ELR (cell line): ENCODE data around the gene ACOXL.

Experiments used
- DNase-seq: peaks from one replicate; pipeline ENCODE4 v3.0.0-alpha.2; 2015; ENCODE audit warnings: low read depth

Gene ACOXL

DNA sequence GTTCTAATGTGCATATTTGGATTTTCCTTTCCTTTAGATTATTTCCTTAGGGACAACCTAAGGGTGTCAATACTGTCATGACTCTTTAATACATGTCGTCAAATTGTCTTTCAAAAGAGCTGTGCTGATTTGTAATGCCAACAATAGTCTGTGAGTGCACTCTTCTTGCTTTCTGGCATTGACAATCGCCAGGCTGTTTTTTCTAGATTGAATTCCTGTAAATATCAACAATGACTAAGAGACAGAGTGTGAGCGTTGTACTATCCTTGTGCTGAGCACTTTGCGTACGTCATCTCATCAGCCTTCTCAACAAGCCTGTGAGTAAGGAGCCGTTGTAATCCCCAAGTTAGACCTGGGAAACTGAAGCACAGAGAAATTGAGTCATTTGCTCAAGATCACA is 96.0 kb downstream of the ACOXL start:
- no peak for DNase-seq

DNA sequence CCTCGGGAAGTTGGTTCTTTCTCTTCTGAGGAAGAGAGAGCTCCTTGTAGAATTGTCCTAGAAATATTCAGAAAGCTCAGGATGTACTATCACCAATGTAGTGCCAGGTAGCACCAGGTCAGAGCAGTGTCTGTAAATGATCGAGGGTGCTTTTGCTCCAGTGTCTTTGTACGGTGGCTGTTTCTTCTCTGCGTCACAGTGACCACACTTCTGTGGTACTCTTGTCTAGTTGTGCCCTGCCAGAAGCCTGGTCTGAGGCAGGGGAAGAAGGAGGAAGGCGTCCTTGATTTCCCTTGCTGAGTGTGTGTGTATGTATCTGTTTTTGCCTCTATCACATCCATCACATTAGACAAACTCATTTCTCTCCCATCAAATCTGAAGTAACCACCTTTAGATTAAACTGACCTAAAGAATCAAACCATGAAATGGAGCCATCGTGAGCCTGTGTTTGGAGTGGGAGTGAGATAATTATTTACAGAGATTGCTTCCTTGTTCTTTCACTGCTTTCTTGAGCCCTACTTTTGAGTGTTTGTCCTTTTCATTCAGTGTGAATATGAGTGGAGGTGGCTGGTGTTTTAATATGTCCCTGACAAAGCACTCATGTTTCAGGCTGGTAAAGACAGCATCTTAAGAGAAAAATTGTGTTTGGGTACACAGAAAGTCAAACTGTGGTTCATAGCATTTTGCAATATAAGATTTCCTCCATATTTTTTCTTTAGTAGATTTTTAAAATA is 97.2 kb downstream of the ACOXL start:
- DNase-seq = no peak

DNA sequence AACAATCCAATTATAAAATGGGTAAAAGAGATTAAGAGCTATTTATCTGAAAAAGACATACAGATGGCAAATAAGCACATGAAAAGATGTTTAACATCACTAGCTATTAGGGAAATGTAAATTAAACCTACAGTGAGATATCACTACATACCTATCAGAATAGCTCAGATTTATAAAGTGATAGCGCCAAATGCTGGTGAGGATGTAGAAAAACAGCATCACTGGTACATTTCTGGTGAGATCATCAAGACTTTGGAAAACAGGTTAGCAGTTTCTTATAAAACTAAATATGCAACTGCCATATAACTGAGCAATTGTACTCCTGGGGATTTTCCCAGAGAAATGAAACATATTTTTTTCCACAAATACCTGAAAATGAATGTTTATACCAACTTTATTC is 100.4 kb downstream of the ACOXL start:
- peak; percentile 5 for DNase-seq

DNA sequence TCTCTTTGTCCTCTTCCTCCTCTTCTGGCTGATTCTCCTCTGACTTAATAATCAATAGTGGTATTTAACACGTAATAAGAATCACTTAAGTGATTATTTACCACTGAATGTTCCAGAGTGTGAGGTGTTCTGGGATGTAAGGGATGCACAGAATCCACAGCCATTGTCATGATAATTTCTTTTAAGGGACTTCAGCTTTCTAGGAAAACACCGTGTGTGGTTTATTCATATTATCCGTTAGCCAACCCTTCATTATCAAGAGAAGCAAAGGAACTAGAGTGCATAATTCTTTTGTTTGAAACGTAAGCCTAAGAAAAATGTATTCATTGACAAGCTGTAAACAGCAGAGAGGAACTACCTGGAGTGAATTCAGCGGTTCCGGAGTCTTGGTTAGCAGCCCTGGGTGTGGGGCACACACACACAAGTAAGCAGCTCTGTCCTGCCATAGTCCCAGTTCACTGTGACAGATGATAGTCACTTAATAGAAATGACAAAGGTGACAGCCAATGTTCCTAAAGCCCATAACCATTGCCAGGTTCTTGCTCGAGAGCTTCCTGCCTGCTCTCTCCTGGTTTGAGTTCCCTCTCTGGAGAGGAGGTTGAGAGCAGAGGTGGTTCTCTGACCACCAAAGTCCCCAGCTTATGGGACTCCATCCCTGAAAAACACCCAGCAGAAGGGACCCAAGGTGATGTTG is 101.9 kb downstream of the ACOXL start:
- no peak for DNase-seq

DNA sequence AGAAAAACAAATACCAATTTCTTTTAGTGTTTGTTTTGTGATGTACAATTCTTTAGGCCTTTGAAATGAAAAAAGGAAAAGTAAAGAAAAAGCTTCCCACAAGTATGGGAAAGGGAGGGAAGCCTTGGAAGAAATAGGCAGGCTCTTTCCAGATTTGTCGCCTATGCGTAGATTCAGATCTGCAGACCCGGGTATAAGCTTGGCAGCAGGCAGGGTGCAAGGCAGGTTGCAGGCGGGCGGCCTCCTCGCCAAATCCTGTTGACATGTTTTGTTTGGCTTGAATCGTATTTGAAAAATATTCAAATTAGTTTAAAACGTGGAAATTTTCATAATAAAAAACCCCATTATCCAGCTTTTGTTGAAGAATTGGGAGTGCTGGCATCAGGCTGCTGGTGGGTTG is 104.3 kb downstream of the ACOXL start:
- no peak for DNase-seq

DNA sequence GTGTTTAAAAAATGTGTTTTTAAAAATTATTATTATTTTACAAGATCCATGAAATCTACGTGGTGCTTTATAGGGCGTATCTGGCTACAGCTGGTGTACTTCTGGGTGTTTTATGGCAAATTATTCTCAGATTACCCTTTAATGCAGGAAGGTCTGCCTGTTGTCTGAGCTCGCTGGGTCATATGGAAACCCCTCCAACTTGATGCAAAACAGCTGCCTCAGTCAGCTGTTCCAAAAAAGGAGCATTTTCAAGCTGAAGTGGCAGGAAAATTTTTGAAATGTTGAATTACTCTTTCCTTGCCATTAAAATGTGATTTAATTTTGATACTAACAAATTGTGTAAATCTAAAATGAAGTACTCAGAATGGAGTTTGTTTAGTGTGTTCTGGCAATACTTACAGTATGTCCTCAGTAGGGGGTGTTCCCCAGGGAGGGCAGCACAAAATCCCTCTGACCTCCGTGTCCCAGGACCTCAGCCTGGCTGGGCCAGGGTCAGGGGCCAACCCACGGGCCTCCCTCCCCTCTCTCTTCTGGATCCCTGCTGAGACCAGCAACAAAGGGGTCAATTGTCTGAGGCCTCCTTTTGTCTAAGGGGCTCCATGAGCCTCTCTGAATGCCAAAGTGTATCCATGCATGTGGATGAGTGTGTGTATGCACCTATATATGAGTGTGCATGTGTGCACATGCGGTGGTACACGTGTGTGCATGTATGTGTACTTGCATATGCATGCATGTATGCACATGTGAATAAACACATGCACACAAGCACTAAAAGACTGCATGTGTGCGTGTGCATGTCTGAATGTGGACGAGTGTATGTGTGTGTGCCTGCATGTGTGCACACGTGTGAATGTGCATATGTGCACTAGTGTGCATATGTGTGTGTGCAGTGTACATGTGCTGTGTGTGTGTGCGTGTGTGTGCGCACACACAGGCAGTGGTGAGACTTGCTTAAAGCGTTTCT is 105.4 kb downstream of the ACOXL start:
- no peak for DNase-seq

DNA sequence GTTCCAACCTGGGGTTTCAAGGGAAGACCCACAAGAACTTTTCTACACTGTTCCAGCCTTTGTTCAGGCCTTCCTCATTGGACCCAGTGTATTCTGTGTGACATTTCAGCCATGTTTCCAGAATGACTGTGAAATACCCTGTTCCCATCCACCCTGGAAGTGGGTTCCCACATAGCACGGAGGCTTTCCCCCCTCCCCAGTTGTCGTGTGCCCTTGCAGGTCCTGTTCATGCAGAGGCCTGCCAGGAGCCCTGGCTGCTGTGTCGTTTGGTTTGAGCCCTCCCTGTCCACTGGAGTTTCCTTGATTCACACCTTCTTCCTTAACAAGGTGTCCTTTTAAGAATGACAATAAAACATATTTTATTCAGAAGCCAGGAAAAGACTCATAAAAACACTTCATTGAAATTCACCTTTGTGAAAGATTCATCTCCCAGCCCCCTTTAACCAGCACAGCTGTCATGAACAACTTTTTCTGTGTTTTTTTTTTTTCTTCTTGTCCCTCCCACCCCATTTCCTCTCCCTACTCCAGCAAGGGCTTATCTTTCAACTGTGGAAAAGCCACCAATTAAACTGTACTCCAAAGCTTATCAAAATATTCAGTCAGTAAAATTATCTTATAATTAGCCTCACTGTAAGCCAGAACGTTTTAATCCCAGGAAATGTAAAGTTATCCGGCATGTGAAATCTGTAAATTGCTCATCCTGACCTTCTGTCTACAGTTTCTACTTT is 106.4 kb downstream of the ACOXL start:
- DNase-seq = no peak

DNA sequence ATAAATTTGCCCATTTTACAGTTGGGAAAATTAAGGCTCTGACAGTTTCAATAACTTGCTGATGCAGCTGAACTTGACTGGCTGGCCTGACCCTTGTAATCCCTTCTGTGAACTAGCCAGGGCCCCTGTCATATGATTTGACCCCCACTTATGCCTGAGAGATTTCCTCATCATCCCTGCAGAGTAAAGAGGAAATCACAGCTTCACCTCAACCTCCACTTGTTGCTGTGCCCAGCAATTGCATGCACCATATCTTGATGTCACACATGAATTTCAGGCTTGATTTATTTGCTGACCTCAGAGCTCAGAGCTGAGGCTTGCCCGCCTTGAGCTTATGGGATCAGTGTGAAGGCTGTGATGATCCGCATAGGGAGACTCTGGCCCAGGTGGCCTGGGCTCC is 108.1 kb downstream of the ACOXL start:
- DNase-seq = no peak

DNA sequence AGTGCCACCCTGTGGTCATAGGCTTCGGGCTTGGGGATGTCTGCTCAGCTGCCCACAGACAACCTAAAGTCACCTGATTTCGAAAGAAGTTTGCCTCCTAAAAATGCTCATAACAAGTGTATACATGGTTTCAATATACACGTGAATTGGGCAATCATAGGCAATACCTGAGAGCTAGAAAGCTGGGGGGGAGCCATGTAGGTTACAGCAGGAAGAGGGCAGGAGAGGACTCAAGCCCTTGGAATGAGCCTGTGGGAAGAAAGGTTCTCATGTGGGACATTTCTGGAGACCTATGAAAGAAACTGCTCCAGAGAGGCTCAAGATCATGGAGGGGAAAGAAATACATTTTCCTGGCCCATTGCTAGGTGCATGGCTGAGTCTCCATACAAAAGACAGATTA is 109.7 kb downstream of the ACOXL start:
- no peak for DNase-seq

DNA sequence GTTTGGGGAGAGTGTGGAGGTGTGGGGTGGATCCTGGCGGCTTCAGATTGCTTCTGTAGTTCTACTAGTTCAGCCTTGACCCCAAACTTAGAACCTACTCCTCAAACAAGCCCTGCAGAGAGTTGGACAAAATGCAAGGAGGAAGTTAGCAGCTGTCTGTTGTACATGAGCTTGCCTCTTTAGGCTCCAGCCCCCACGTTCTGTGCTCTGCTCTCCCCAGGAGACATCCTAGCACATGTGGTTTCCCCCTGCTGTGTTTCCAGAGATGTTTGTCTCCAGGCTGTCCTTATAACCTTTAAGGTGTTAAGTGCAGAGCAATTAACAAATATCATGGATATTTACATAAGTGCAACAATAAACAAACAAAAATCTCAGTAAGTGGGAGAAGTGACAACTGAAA is 111.1 kb downstream of the ACOXL start:
- DNase-seq = no peak

DNA sequence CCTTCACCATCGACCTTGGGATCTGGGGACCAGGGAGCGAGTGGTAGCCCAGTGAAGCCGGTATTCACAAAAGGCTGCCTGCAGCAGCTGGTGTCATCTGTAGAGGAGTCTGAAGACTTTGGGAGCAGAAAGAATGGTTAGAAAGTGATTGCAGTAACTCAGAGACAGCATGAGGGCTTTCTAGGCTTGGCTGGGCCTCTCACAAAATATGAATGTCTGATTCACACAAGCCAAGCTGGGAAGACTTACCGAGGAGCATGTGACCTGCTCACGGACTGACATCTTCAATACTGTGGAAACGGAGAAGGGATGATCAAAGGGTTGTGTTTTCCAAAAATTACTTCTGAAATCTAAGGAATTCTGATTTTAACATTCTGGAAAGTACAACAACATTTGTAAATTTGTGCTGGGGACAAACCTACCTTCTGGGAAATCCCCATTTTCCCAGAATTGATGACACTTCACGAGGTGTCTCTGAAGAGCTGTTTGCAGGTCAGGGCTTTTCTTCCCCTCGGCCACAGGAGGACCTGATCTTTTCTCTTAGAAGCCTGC is 111.7 kb downstream of the ACOXL start:
- no peak for DNase-seq

DNA sequence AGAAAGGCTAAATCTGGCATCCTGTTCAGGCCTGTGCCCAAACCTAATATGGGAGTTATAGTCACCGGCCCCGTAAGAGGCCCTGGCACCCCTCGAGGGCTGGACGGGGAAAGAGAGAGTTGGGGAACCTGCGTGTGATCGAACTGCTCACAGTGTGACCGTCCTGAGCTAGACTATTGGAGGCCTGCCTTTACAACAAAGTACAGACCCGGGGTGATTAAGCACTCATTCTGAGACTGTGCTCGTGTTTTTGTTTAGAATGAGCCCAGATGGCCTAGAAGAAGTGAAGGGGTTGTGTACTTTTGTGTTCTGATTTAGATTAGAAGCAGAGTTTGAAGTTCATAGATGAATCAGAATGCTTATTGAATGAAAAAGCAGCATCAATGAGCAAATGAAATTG is 115.3 kb downstream of the ACOXL start:
- no peak for DNase-seq

DNA sequence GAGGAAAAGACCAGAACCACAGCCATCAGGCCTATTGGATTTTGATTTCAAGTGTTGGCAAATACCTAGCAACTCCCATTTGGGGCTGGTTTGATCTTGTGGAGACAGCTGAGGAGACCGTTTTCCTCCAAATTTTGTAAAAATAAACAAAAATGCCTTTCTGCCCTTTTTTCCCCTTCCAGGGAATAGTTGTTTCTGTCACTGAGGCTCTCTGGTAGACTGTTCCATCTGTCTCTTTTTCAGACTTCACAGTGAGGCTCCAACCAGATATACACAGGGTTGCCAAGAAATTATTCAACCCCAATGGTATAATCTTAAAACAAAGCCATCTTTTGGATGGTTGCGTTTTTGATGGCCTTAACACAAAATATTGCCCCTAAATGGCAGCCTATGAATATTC is 115.7 kb downstream of the ACOXL start:
- no peak for DNase-seq

DNA sequence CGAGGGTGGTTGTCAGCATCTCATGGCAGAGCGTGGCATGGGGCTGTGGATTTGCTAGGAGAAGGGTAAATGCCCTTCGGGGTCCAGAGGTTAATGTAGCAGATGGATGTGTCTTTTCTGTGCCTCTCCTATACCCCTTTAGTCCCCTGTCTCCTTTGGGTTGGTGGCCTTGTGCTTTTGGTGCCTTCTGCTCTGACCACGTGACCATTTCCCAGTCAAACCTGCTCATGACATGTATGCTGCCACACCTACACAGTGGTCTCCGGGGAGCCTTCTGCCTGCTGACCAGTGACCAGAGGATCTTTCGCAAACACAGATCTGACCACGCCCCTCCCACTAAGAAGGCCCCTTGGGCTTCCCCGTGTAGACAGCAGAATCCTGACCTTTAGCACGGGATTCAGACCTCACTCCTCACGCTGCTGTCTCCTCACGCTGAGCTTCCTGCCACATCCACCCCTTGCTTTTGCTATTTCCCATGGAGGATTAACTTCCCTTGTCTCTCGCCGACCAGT is 116.2 kb downstream of the ACOXL start:
- no peak for DNase-seq

DNA sequence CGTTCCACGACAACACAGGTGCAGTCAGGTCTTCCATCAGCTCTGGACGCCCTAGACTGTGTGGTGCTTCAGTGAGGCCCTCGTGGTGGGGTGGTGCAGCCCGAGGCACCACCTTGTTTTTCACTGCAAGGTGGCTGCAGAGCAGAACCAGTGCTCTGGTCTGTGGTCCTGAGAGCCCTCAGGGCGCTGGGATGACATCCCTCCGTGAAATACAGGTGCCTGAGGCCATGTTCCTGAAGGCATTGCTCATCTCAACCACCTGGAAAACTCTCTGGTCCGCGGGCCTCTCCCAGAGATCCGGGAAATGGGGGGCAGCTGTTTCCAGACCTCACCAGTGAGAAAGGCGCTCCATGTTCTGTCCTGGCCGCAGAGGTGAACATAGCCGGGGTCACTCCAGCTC is 119.2 kb downstream of the ACOXL start:
- no peak for DNase-seq

DNA sequence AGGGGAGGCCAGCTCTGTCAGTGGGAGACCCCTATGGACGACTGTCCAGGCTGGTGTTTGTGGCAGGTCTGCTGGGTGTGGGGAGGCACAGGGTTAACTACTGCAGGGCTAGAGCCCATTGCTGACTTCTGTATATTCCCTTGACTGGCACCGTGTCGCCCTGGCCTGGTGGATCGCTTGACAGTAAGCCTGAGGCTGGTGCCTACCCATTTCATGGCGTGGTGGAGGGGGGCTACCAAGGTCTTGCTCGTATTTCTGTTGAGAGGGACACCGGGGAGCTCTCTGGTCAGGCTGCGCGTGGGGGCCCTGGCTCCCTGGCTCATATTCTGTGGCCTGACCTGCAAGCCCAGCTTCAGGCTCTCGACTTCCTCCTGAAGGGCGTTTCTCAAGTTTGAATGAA is 119.7 kb downstream of the ACOXL start:
- no peak for DNase-seq

DNA sequence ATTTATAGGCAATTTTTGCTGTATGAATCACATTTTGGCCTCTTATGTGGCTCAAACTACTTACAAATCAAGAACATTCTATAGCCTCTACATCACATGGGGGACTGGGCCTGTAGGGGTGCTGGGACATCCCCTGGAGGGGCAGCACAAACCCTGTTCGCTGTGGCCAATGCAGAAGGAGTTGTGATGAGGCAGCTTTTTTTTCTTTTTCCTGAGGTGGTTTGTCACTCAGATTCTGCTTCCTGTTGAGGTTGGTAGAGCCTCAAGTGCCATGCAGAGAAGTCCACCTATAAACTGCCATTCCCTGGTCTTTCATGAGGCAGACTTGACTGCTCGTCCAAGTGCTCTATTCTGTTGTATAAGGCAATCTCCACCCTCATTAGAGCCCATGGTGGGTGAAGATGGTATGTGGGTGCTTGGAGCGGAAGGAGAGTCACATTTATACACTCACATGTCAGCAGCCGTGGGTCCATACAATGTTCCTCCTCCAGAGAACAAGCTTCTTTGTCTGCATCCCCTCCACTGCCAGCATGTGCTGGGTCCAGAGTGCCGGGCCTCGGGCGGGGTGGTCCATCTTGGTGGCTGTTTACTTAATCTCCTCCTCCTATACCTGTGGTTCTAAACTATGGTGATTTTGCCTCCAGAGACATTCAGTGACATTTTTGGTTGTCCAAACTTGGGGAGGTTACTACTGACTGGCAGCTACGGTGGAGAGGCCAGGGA is 120.3 kb downstream of the ACOXL start:
- no peak for DNase-seq

DNA sequence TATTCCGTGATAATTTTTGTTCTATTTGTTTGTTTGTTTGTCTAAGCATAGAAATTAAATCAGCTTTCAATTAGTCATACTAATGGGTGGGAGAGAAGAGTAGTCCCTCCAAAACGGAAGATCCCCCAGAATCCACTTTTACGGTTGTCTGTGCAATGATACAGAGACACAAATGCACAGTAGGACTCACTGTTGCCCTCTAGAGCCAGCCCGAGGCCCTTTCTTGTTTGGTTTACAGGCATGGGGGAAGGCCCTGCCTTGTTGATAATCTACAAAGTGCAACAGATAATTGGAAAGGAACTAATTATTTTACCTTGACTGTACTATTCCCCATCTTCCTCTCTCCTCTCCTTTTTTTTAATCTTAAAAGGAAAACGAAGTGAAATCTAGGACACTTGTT is 121.1 kb downstream of the ACOXL start:
- peak; percentile 49 for DNase-seq

DNA sequence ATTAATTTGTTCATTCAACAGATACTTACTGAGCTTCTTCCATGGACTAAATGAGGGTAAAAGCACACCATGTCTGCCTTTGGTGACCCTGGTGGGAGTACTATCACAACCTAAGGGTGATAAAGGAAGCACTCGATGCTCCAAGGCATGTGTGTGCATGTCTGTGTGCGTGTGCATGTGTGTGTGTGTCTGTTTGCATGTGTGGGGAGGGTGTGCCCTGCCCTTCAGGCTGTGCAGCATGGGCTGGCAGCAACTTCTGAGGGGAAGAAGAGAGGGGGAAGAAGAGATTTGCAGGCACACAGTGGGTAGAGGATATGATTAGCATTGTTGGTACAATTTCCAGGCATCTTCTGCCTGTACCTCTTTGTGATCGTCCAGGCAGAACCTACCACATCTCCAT is 121.6 kb downstream of the ACOXL start:
- no peak for DNase-seq

DNA sequence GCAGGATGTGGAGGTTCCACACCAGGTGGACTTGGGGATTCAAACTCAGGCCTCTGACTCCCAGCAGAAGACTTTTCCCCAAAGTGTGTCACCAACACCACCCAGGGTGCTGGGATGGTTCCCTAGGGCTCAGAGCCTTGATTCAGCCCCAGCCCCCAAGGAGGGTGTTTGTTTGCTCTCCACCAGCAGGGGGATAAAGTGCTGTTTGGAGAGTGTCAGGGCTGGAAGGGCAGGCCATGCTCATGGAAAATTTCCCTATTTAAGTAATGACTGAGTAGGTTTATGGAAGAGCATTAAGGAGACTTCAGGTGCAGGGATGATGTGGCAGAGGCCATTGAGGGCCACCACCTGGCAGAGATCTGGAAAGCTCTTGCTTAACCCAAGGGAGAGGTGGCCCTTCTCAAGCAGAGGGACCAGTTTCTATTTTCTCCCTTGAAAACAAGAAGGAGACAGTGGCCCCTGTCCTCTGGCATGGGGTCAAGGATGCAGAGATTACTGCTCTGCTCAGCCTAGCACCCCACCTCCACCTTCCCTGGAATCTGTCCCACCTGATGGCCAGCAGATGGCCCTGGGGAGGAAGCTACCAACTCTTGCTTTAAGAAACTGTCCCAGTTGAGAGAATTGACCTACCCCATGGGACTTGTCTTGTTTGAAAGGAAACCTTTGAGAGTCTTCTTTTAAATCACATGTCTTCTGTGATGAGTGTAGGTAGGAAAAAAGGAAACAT is 122.1 kb downstream of the ACOXL start:
- DNase-seq = peak; percentile 21
